Astrocyte (in vitro differentiated cells and primary cell): Measurements from ENCODE around the gene NDFIP1. TPM values are rescaled to one million over a fixed set of nuclear protein-coding genes. Genes with fewer than 3 reads are reported as not detected.

Source experiments
- DNase-seq: peaks from one replicate; pipeline ENCODE4 v3.0.0-alpha.2; 2010; ENCODE audit warnings: low read depth
- FAIRE-seq: peaks from 2 replicates; lab custom pipeline; 2011; peaks lifted over from hg19 to GRCh38; lab: Jason Lieb, UNC
- H2AFZ ChIP-seq: 2 replicates; pipeline ENCODE4 v1.6.0; 2012; ENCODE audit warnings: low read depth, low read length, inconsistent platforms
- H3K27ac ChIP-seq: 2 replicates; pipeline ENCODE4 v1.5.1; 2011; ENCODE audit warnings: low read depth, low read length, inconsistent platforms
- H3K27me3 ChIP-seq: 2 replicates; pipeline ENCODE4 v1.6.0; 2011; ENCODE audit warnings: low read length, inconsistent platforms; ENCODE audit not compliant: insufficient read depth
- H3K36me3 ChIP-seq: 2 replicates; pipeline ENCODE4 v1.5.1; 2011; ENCODE audit warnings: low read length, inconsistent platforms; ENCODE audit not compliant: insufficient read depth
- H3K4me1 ChIP-seq: 2 replicates; pipeline ENCODE4 v1.5.1; 2011; ENCODE audit warnings: low read length, inconsistent platforms; ENCODE audit not compliant: insufficient read depth
- H3K4me2 ChIP-seq: 2 replicates; pipeline ENCODE4 v1.6.0; 2012; ENCODE audit warnings: low read length, inconsistent platforms
- H3K4me3 ChIP-seq: 2 replicates; pipeline ENCODE4 v1.5.1; 2011; ENCODE audit warnings: low read depth, mild to moderate bottlenecking, low read length, inconsistent platforms; ENCODE audit not compliant: insufficient read depth
- H3K79me2 ChIP-seq: 2 replicates; pipeline ENCODE4 v1.6.0; 2012; ENCODE audit warnings: mild to moderate bottlenecking, low read length, inconsistent platforms; ENCODE audit not compliant: insufficient read depth
- H3K9ac ChIP-seq: 2 replicates; pipeline ENCODE4 v1.6.0; 2012; ENCODE audit warnings: mild to moderate bottlenecking, low read length, inconsistent platforms
- H3K9me3 ChIP-seq: 2 replicates; pipeline ENCODE4 v1.5.1; 2012; ENCODE audit warnings: low read depth, mild to moderate bottlenecking, low read length, inconsistent platforms; ENCODE audit not compliant: insufficient read depth
- H4K20me1 ChIP-seq: 2 replicates; pipeline ENCODE4 v1.6.0; 2012; ENCODE audit warnings: low read length, inconsistent platforms; ENCODE audit not compliant: insufficient read depth
- H3K27ac Mint-ChIP-seq: one replicate; pipeline ENCODE4 v1.8.0; 2021; ENCODE audit warnings: mild to moderate bottlenecking, mixed read lengths; ENCODE audit not compliant: unreplicated experiment
- H3K27me3 Mint-ChIP-seq: one replicate; pipeline ENCODE4 v1.8.0; 2021; ENCODE audit warnings: low read depth, mixed read lengths; ENCODE audit not compliant: unreplicated experiment
- H3K36me3 Mint-ChIP-seq: one replicate; pipeline ENCODE4 v1.8.0; 2021; ENCODE audit warnings: low read depth, mixed read lengths; ENCODE audit not compliant: unreplicated experiment
- H3K4me1 Mint-ChIP-seq: one replicate; pipeline ENCODE4 v1.8.0; 2021; ENCODE audit warnings: low read depth, mixed read lengths; ENCODE audit not compliant: unreplicated experiment
- H3K4me3 Mint-ChIP-seq: one replicate; pipeline ENCODE4 v1.8.0; 2021; ENCODE audit warnings: mild to moderate bottlenecking, moderate library complexity, mixed read lengths; ENCODE audit not compliant: unreplicated experiment
- H3K9me3 Mint-ChIP-seq: one replicate; pipeline ENCODE4 v1.8.0; 2021; ENCODE audit warnings: mild to moderate bottlenecking, mixed read lengths; ENCODE audit not compliant: unreplicated experiment
- CTCF ChIP-seq: IDR thresholded peaks from 2 replicates; pipeline ENCODE4 v1.5.1; 2011; ENCODE audit warnings: low read depth, mild to moderate bottlenecking, inconsistent platforms, low read length, moderate library complexity; ENCODE audit not compliant: insufficient read depth
- EZH2 ChIP-seq: IDR thresholded peaks from 2 replicates; pipeline ENCODE4 v1.6.1; 2012; ENCODE audit warnings: mild to moderate bottlenecking, low read length, inconsistent platforms; ENCODE audit not compliant: insufficient read depth
- total RNA-seq: library from RNA; stranded (reverse); gene quantifications from 2 replicates; pipeline ENCODE4 v1.2.1, GENCODE V29; 2021

The NDFIP1 gene
- total RNA-seq, 1 donor from 2014 or later = 56.8 TPM

- H3K4me3 Mint-ChIP-seq = no peak overlapping the region
- Histone ChIP-seq H3K27me3 (no peaks in the 10 kb centered on the region), H4K20me1 (no peaks in the 10 kb centered on the region), H3K36me3 (no peaks in the 10 kb centered on the region), H3K4me2 (no peak overlapping the region), H3K79me2 (no peaks in the 10 kb centered on the region), H2AFZ (no peak overlapping the region), H3K4me3 (no peak overlapping the region), H3K27ac (no peak overlapping the region), H3K9me3 (no peaks in the 10 kb centered on the region), H3K4me1 (no peaks in the 10 kb centered on the region), H3K9ac (no peak overlapping the region)
- no peak overlapping the region for H3K27ac Mint-ChIP-seq
- FAIRE-seq = no peak
- no peak for DNase-seq
- H3K36me3 Mint-ChIP-seq = no peaks in the 10 kb centered on the region
- H3K9me3 Mint-ChIP-seq = no peaks in the 10 kb centered on the region
- no peak for TF ChIP-seq EZH2
- TF ChIP-seq CTCF = no peak
- no peaks in the 10 kb centered on the region for H3K27me3 Mint-ChIP-seq
- H3K4me1 Mint-ChIP-seq = peaks cover 7% of the 10 kb centered on the region
These were observed 58.9 kb downstream of the NDFIP1 start for GRCh38 chr5:142167458-142167857.

GRCh38 chr5:142168365-142168764 is 59.8 kb downstream of the NDFIP1 start:
- Histone ChIP-seq H3K27me3 (no peaks in the 10 kb centered on the region), H3K79me2 (no peaks in the 10 kb centered on the region), H2AFZ (no peak overlapping the region), H3K27ac (no peak overlapping the region), H3K4me2 (no peak overlapping the region), H3K9ac (no peak overlapping the region), H3K9me3 (no peaks in the 10 kb centered on the region), H3K4me1 (no peaks in the 10 kb centered on the region), H3K4me3 (no peak overlapping the region), H4K20me1 (no peaks in the 10 kb centered on the region), H3K36me3 (no peaks in the 10 kb centered on the region)
- Mint-ChIP-seq H3K4me1 (peaks cover 7% of the 10 kb centered on the region), H3K4me3 (no peak overlapping the region), H3K27ac (no peak overlapping the region), H3K9me3 (no peaks in the 10 kb centered on the region), H3K36me3 (no peaks in the 10 kb centered on the region), H3K27me3 (no peaks in the 10 kb centered on the region)
- TF ChIP-seq EZH2 = no peak
- DNase-seq (no peak), FAIRE-seq (no peak)

DNA sequence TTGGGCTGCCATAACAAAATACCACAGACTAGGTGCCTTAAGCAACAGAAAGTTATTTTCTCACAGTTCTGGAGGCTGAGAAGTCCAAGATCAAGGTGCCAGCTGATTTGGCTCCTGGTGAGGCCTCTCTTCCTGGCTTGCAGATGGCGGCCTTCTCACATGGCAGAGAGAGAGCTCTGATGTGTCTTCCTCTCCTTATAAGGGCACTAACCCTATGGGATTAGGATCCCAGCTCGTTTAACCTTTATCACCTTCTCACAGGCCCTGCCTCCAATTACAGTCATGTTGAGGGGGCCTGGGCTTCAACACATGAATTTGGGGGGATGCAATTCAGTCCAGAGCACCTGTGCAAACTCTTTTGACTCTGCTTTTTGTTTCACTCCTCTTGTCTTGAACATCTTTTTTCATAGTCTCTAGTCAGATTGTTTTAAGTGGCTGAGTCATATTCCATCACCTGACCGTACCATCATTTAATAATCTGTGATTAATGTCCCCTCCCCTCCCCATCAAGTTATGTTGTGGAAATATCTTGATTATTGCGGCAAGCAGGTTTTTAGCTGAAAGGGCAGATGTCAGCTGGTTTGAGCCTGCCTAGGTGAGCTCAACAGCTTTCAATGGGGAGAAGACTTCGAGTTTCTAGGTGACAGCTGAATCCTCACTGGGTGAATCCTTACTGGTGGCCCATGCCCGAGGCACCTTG is 61.8 kb downstream of the NDFIP1 start:
- no peaks in the 10 kb centered on the region for H3K36me3 ChIP-seq
- no peak overlapping the region for H3K4me3 Mint-ChIP-seq
- no peak overlapping the region for H3K9ac ChIP-seq
- DNase-seq (no peak), FAIRE-seq (no peak)
- no peaks in the 10 kb centered on the region for H3K79me2 ChIP-seq
- no peak overlapping the region for H3K4me2 ChIP-seq
- no peak overlapping the region for H3K4me3 ChIP-seq
- H2AFZ ChIP-seq = no peak overlapping the region
- H3K9me3 Mint-ChIP-seq = no peaks in the 10 kb centered on the region
- no peak overlapping the region for H3K27ac ChIP-seq
- peaks cover 7% of the 10 kb centered on the region for H3K4me1 Mint-ChIP-seq
- H3K27ac Mint-ChIP-seq = no peak overlapping the region
- H3K27me3 ChIP-seq = no peaks in the 10 kb centered on the region
- no peaks in the 10 kb centered on the region for H3K9me3 ChIP-seq
- no peaks in the 10 kb centered on the region for H3K36me3 Mint-ChIP-seq
- no peaks in the 10 kb centered on the region for H3K4me1 ChIP-seq
- no peaks in the 10 kb centered on the region for H4K20me1 ChIP-seq
- TF ChIP-seq CTCF (no peak), EZH2 (no peak)
- H3K27me3 Mint-ChIP-seq = peaks cover 8% of the 10 kb centered on the region
